GM18526 (cell line): ENCODE data around the gene JADE1.
A peak's percentile ranks its signal among the peaks of the same experiment; 100 is the strongest.

Experiments
- POLR2A ChIP-seq: IDR thresholded peaks from 3 replicates; pipeline ENCODE4 v1.6.1; 2011; ENCODE audit not compliant: insufficient read length; ENCODE audit errors: extremely low read depth

JADE1 gene

GRCh38 chr4:128809477-128810330 is at the start of gene JADE1:
Gene JADE1, plus strand, starts transcription at chr4:128809700. Its CDS starts 22,059 bp downstream, at chr4:128831759.
- TF ChIP-seq POLR2A = peak; percentile 52

- TF ChIP-seq POLR2A = no peak
Measured at GRCh38 chr4:128766781-128767180, 42.7 kb upstream of the JADE1 start.

GRCh38 chr4:128768373-128768996 is 41.0 kb upstream of the JADE1 start:
- TF ChIP-seq POLR2A = no peak

- TF ChIP-seq POLR2A = no peak
Measured at GRCh38 chr4:128769011-128769410, 40.5 kb upstream of the JADE1 start.

GRCh38 chr4:128770807-128771206 is 38.7 kb upstream of the JADE1 start:
- no peak for TF ChIP-seq POLR2A

GRCh38 chr4:128775477-128775876 is 34.0 kb upstream of the JADE1 start:
- no peak for TF ChIP-seq POLR2A

GRCh38 chr4:128775916-128776315 is 33.6 kb upstream of the JADE1 start:
- TF ChIP-seq POLR2A = no peak

- TF ChIP-seq POLR2A = no peak
Measured at GRCh38 chr4:128776794-128777216, 32.7 kb upstream of the JADE1 start.

- TF ChIP-seq POLR2A = no peak
Measured at GRCh38 chr4:128780688-128781087, 28.8 kb upstream of the JADE1 start.

GRCh38 chr4:128782076-128782715 is 27.3 kb upstream of the JADE1 start:
- TF ChIP-seq POLR2A = no peak

- no peak for TF ChIP-seq POLR2A
Measured at GRCh38 chr4:128782875-128783614, 26.5 kb upstream of the JADE1 start.

GRCh38 chr4:128787509-128788311 is 21.8 kb upstream of the JADE1 start:
- no peak for TF ChIP-seq POLR2A

- no peak for TF ChIP-seq POLR2A
Measured at GRCh38 chr4:128793859-128794672, 15.4 kb upstream of the JADE1 start.

GRCh38 chr4:128796934-128797333 is 12.6 kb upstream of the JADE1 start:
- no peak for TF ChIP-seq POLR2A
